Liver (tissue), 3 donors: ENCODE results near the gene BAHD1.

Experiments used
- EGR1 ChIP-seq, 2 donors: IDR thresholded peaks; 2 replicates each; pipeline ENCODE4 v1.6.1; 2016 to 2018; ENCODE audit warnings: antibody characterized with exemption in 2 of 2, low read depth in 2 of 2
- FOXA1 ChIP-seq: IDR thresholded peaks from 2 replicates; pipeline ENCODE4 v1.6.1; 2016; ENCODE audit warnings: antibody characterized with exemption
- GABPA ChIP-seq, 2 donors: IDR thresholded peaks in 1 of 2; conservative IDR thresholded peaks in 1 of 2; 2 replicates each; pipeline ENCODE4 v1.6.1; 2016; ENCODE audit warnings: antibody characterized with exemption in 2 of 2, mild to moderate bottlenecking in 1 of 2, moderate library complexity in 1 of 2
- JUND ChIP-seq, 2 donors: IDR thresholded peaks; 2 replicates each; pipeline ENCODE4 v1.6.1; 2016; ENCODE audit warnings: antibody characterized with exemption in 2 of 2
- RAD21 ChIP-seq, 2 donors: IDR thresholded peaks; 2 replicates each; pipeline ENCODE4 v1.6.1; 2016; ENCODE audit warnings: antibody characterized with exemption in 2 of 2, mild to moderate bottlenecking in 2 of 2
- SP1 ChIP-seq: IDR thresholded peaks from 2 replicates; pipeline ENCODE4 v1.6.1; 2018; ENCODE audit warnings: antibody characterized with exemption, mild to moderate bottlenecking
- TAF1 ChIP-seq: conservative IDR thresholded peaks from 2 replicates; pipeline ENCODE4 v1.6.1; 2016; ENCODE audit warnings: antibody characterized with exemption, mild to moderate bottlenecking
- YY1 ChIP-seq: IDR thresholded peaks from 2 replicates; pipeline ENCODE4 v1.6.1; 2016; ENCODE audit warnings: antibody characterized with exemption, mild to moderate bottlenecking
- TF ChIP-seq, protein P1 (sequence below): fragments of 150-350 bp; IDR thresholded peaks from 2 replicates; pipeline ENCODE4 v1.5.1; 2017; ENCODE audit warnings: improper control_type of control experiment, low read depth, low read length; ENCODE audit not compliant: missing input control
- TF ChIP-seq, protein P2 (sequence below): IDR thresholded peaks from 2 replicates; pipeline ENCODE4 v1.6.1; 2016; ENCODE audit warnings: antibody characterized with exemption
- TF ChIP-seq, protein P3 (sequence below): IDR thresholded peaks from 2 replicates; pipeline ENCODE4 v1.6.1; 2016; ENCODE audit warnings: antibody characterized with exemption, mild to moderate bottlenecking
- donor health status: healthy.
- donor health status: healthy.

DNA sequence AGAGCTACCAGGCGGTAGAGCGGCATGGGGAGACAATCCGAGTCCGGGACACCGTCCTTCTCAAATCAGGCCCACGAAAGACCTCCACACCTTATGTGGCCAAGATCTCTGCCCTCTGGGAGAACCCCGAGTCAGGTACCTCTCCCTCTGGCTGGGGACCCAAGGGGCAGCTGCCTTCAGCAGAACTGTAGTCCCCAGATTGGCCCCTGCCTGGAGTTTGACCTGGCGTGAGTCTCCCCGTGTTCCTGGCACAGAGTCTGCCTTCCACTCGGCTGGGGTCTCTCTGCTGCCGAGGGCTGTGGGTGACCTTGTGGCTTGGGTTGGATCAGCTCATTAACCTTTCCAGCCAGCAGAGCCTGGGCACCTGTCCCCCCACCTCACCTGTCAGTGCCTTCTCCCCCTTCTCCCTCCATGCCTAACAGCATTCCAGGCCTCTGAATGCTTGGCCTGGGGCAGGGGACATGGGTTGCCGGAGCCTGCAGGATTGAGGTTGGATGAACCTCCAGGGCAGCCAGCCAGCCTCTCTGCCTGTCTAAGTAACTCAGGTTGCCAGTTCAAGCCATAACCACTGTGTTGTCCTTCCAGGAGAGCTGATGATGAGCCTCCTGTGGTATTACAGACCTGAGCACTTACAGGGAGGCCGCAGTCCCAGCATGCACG lies 23.3 kb downstream of the BAHD1 start:
- no peak for TF ChIP-seq GABPA (IDR thresholded peaks at IDR 0.05 in 1 of 2, conservative IDR thresholded peaks at IDR 0.05 in 1 of 2)
- TF ChIP-seq, protein P1, sequence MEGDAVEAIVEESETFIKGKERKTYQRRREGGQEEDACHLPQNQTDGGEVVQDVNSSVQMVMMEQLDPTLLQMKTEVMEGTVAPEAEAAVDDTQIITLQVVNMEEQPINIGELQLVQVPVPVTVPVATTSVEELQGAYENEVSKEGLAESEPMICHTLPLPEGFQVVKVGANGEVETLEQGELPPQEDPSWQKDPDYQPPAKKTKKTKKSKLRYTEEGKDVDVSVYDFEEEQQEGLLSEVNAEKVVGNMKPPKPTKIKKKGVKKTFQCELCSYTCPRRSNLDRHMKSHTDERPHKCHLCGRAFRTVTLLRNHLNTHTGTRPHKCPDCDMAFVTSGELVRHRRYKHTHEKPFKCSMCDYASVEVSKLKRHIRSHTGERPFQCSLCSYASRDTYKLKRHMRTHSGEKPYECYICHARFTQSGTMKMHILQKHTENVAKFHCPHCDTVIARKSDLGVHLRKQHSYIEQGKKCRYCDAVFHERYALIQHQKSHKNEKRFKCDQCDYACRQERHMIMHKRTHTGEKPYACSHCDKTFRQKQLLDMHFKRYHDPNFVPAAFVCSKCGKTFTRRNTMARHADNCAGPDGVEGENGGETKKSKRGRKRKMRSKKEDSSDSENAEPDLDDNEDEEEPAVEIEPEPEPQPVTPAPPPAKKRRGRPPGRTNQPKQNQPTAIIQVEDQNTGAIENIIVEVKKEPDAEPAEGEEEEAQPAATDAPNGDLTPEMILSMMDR = no peak
- TF ChIP-seq YY1 = no peak
- no peak for TF ChIP-seq EGR1 (IDR thresholded peaks at IDR 0.05; ENCODE audit: low read depth in 2 of 2)
- no peak for TF ChIP-seq TAF1
- TF ChIP-seq JUND (IDR thresholded peaks at IDR 0.05) = no peak
- TF ChIP-seq, protein P2, sequence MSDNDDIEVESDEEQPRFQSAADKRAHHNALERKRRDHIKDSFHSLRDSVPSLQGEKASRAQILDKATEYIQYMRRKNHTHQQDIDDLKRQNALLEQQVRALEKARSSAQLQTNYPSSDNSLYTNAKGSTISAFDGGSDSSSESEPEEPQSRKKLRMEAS = no peak
- TF ChIP-seq, protein P3, sequence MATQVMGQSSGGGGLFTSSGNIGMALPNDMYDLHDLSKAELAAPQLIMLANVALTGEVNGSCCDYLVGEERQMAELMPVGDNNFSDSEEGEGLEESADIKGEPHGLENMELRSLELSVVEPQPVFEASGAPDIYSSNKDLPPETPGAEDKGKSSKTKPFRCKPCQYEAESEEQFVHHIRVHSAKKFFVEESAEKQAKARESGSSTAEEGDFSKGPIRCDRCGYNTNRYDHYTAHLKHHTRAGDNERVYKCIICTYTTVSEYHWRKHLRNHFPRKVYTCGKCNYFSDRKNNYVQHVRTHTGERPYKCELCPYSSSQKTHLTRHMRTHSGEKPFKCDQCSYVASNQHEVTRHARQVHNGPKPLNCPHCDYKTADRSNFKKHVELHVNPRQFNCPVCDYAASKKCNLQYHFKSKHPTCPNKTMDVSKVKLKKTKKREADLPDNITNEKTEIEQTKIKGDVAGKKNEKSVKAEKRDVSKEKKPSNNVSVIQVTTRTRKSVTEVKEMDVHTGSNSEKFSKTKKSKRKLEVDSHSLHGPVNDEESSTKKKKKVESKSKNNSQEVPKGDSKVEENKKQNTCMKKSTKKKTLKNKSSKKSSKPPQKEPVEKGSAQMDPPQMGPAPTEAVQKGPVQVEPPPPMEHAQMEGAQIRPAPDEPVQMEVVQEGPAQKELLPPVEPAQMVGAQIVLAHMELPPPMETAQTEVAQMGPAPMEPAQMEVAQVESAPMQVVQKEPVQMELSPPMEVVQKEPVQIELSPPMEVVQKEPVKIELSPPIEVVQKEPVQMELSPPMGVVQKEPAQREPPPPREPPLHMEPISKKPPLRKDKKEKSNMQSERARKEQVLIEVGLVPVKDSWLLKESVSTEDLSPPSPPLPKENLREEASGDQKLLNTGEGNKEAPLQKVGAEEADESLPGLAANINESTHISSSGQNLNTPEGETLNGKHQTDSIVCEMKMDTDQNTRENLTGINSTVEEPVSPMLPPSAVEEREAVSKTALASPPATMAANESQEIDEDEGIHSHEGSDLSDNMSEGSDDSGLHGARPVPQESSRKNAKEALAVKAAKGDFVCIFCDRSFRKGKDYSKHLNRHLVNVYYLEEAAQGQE = no peak
- TF ChIP-seq FOXA1 = no peak
- no peak for TF ChIP-seq RAD21 (IDR thresholded peaks at IDR 0.05)
- TF ChIP-seq SP1 = no peak
